Measurements from ENCODE around the gene PSMC6. TPM values are rescaled to one million over a fixed set of nuclear protein-coding genes. Genes with fewer than 3 reads are reported as not detected.

Gene PSMC6
- total RNA-seq: 100 to 1,000 TPM in 1 of 2 donors, 10 to 100 TPM in 1; 90.0 to 122 TPM

- Mint-ChIP-seq H3K4me1 (peaks cover 12% of the 10 kb centered on the region), H3K27ac (peak within 1 kb of the TSS; percentile 96), H3K27me3 (no peaks in the 10 kb centered on the region), H3K9me3 (no peaks in the 10 kb centered on the region), H3K4me3 (peak within 1 kb of the TSS; percentile 96), H3K36me3 (ENCODE audit: low read depth) (peaks cover 51% of the 10 kb centered on the region)
- ATAC-seq (replicated peaks): peak; percentile 96
Observed at GRCh38 chr14:52706724-52707706, at the start of gene PSMC6. TSS of gene PSMC6 (plus strand) at chr14:52707200. CDS start at chr14:52707220, 20 bp downstream.

GRCh38 chr14:52660325-52660724 lies 46.7 kb upstream of the PSMC6 start:
- H3K36me3 Mint-ChIP-seq (ENCODE audit: low read depth): peaks cover 99% of the 10 kb centered on the region
- no peak for ATAC-seq (replicated peaks)
- no peak overlapping the region for H3K4me3 Mint-ChIP-seq
- peak overlapping the region; percentile 7 for H3K27ac Mint-ChIP-seq
- H3K27me3 Mint-ChIP-seq: no peaks in the 10 kb centered on the region
- no peaks in the 10 kb centered on the region for H3K9me3 Mint-ChIP-seq
- H3K4me1 Mint-ChIP-seq: peaks cover 4% of the 10 kb centered on the region

GRCh38 chr14:52660832-52661231 lies 46.2 kb upstream of the PSMC6 start:
- H3K36me3 Mint-ChIP-seq (ENCODE audit: low read depth): peaks cover 99% of the 10 kb centered on the region

GRCh38 chr14:52661314-52661713 lies 45.7 kb upstream of the PSMC6 start:
- Mint-ChIP-seq H3K9me3 (no peaks in the 10 kb centered on the region), H3K4me1 (peaks cover 4% of the 10 kb centered on the region), H3K27ac (peak overlapping the region; percentile 7), H3K27me3 (no peaks in the 10 kb centered on the region), H3K4me3 (no peak overlapping the region), H3K36me3 (ENCODE audit: low read depth) (peaks cover 99% of the 10 kb centered on the region)
- ATAC-seq (replicated peaks): peak; percentile 48

More at GRCh38 chr14:52660832-52661231, 46.2 kb upstream of the PSMC6 start:
- Mint-ChIP-seq H3K4me1 (peaks cover 4% of the 10 kb centered on the region), H3K9me3 (no peaks in the 10 kb centered on the region), H3K4me3 (no peak overlapping the region), H3K27me3 (no peaks in the 10 kb centered on the region), H3K27ac (peak overlapping the region; percentile 7)
- ATAC-seq (replicated peaks): no peak

GRCh38 chr14:52663850-52664249 lies 43.1 kb upstream of the PSMC6 start:
- no peaks in the 10 kb centered on the region for H3K27me3 Mint-ChIP-seq
- no peak overlapping the region for H3K4me3 Mint-ChIP-seq
- no peaks in the 10 kb centered on the region for H3K9me3 Mint-ChIP-seq

GRCh38 chr14:52678591-52678990 lies 28.4 kb upstream of the PSMC6 start:
- Mint-ChIP-seq H3K36me3 (ENCODE audit: low read depth) (peaks cover 98% of the 10 kb centered on the region), H3K4me1 (no peaks in the 10 kb centered on the region), H3K9me3 (no peaks in the 10 kb centered on the region), H3K27ac (no peak overlapping the region), H3K4me3 (no peak overlapping the region), H3K27me3 (no peaks in the 10 kb centered on the region)
- no peak for ATAC-seq (replicated peaks)

More at GRCh38 chr14:52663850-52664249, 43.1 kb upstream of the PSMC6 start:
- Mint-ChIP-seq H3K36me3 (ENCODE audit: low read depth) (peaks cover 95% of the 10 kb centered on the region), H3K4me1 (peaks cover 4% of the 10 kb centered on the region), H3K27ac (no peak overlapping the region)
- no peak for ATAC-seq (replicated peaks)

GRCh38 chr14:52683985-52684520 lies 22.9 kb upstream of the PSMC6 start:
- Mint-ChIP-seq H3K27me3 (no peaks in the 10 kb centered on the region), H3K36me3 (ENCODE audit: low read depth) (peaks cover 79% of the 10 kb centered on the region), H3K4me3 (peak overlapping the region; percentile 12), H3K27ac (no peak overlapping the region), H3K4me1 (peaks cover 39% of the 10 kb centered on the region), H3K9me3 (no peaks in the 10 kb centered on the region)
- no peak for ATAC-seq (replicated peaks)

- no peak for ATAC-seq (replicated peaks)
- H3K36me3 Mint-ChIP-seq (ENCODE audit: low read depth): peaks cover 78% of the 10 kb centered on the region
- no peaks in the 10 kb centered on the region for H3K9me3 Mint-ChIP-seq
- peaks cover 44% of the 10 kb centered on the region for H3K4me1 Mint-ChIP-seq
- peak overlapping the region; percentile 41 for H3K4me3 Mint-ChIP-seq
- no peak overlapping the region for H3K27ac Mint-ChIP-seq
- no peaks in the 10 kb centered on the region for H3K27me3 Mint-ChIP-seq
Observed at GRCh38 chr14:52686176-52686575, 20.8 kb upstream of the PSMC6 start.

- Mint-ChIP-seq H3K9me3 (no peaks in the 10 kb centered on the region), H3K27me3 (no peaks in the 10 kb centered on the region), H3K4me3 (peak overlapping the region; percentile 88), H3K4me1 (peaks cover 46% of the 10 kb centered on the region), H3K27ac (peak overlapping the region; percentile 1), H3K36me3 (ENCODE audit: low read depth) (peaks cover 86% of the 10 kb centered on the region)
- ATAC-seq (replicated peaks): no peak
Observed at GRCh38 chr14:52690983-52691760, 15.8 kb upstream of the PSMC6 start.

GRCh38 chr14:52692248-52692962 lies 14.6 kb upstream of the PSMC6 start:
- Mint-ChIP-seq H3K4me1 (peaks cover 33% of the 10 kb centered on the region), H3K36me3 (ENCODE audit: low read depth) (peaks cover 74% of the 10 kb centered on the region), H3K27ac (peak overlapping the region; percentile 1), H3K4me3 (peak overlapping the region; percentile 88), H3K27me3 (no peaks in the 10 kb centered on the region), H3K9me3 (no peaks in the 10 kb centered on the region)
- ATAC-seq (replicated peaks): no peak

GRCh38 chr14:52693036-52693435 lies 14.0 kb upstream of the PSMC6 start:
- H3K4me1 Mint-ChIP-seq: peaks cover 27% of the 10 kb centered on the region
- no peaks in the 10 kb centered on the region for H3K9me3 Mint-ChIP-seq
- H3K27ac Mint-ChIP-seq: peak overlapping the region; percentile 93
- peak overlapping the region; percentile 88 for H3K4me3 Mint-ChIP-seq
- H3K27me3 Mint-ChIP-seq: no peaks in the 10 kb centered on the region
- no peak for ATAC-seq (replicated peaks)
- peaks cover 68% of the 10 kb centered on the region for H3K36me3 Mint-ChIP-seq (ENCODE audit: low read depth)

- H3K27ac Mint-ChIP-seq: peak overlapping the region; percentile 93
- H3K4me1 Mint-ChIP-seq: peaks cover 22% of the 10 kb centered on the region
- no peaks in the 10 kb centered on the region for H3K27me3 Mint-ChIP-seq
- no peaks in the 10 kb centered on the region for H3K9me3 Mint-ChIP-seq
- peaks cover 63% of the 10 kb centered on the region for H3K36me3 Mint-ChIP-seq (ENCODE audit: low read depth)
- no peak for ATAC-seq (replicated peaks)
- H3K4me3 Mint-ChIP-seq: peak overlapping the region; percentile 88
Observed at GRCh38 chr14:52693532-52693931, 13.5 kb upstream of the PSMC6 start.

- Mint-ChIP-seq H3K4me1 (peaks cover 18% of the 10 kb centered on the region), H3K36me3 (ENCODE audit: low read depth) (peaks cover 51% of the 10 kb centered on the region), H3K4me3 (peak overlapping the region; percentile 88), H3K27ac (peak overlapping the region; percentile 93), H3K27me3 (no peaks in the 10 kb centered on the region), H3K9me3 (no peaks in the 10 kb centered on the region)
- ATAC-seq (replicated peaks): peak; percentile 61
Observed at GRCh38 chr14:52694761-52695480, 12.1 kb upstream of the PSMC6 start.

Measured in activated T-helper 17 cell treated with anti-CD3 and anti-CD28 coated beads, Interleukin-2, amount 50 U/mL, for 72 hours (primary cell).